Sigmoid colon (tissue), 4 donors: ENCODE data around the gene SERTM1.

Experiments used
- EP300 ChIP-seq, 4 donors: sonication (generic); formaldehyde crosslinking; IDR thresholded peaks; one replicate each; pipeline ENCODE4 v1.6.1; 2017; ENCODE audit warnings: antibody characterized with exemption in 4 of 4
- POLR2A ChIP-seq, 2 donors: fragments of 450-650 bp; IDR thresholded peaks; one replicate each; pipeline ENCODE4 v1.6.1; 2016; ENCODE audit warnings: antibody characterized with exemption in 2 of 2, mild to moderate bottlenecking in 2 of 2, moderate library complexity in 2 of 2
- TF ChIP-seq, protein P1 (sequence below), 4 experiments: fragments of 450-650 bp in 3 of 4; fragments of 200-600 bp in 1 of 4; IDR thresholded peaks; one replicate each; pipeline ENCODE4 v1.5.1; 2016 to 2019; ENCODE audit warnings: antibody characterized with exemption in 4 of 4, mild to moderate bottlenecking in 3 of 4, moderate library complexity in 2 of 4

DNA sequence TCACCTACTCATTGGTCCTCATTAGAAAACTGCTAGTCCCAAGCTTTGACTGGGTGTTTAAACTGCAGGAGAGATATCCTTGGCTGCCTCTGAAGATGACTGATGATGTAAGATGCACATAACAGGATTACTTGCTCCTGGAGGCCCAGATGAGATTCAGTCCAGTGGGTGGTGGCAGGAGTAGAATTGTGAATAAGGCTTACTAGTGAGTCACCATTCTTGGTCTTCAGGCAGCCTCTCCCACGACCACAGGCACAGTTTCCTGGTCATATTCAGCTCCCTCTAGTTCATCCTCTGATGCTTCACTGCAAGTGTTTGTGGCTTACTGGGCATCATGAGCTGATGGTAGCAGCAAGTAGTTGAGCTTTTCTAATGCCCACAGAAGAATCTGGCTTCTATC, 12.1 kb downstream of the SERTM1 start:
- TF ChIP-seq POLR2A (IDR thresholded peaks at IDR 0.05) (no peak), EP300 (IDR thresholded peaks at IDR 0.05) (no peak)
- TF ChIP-seq, protein P1, sequence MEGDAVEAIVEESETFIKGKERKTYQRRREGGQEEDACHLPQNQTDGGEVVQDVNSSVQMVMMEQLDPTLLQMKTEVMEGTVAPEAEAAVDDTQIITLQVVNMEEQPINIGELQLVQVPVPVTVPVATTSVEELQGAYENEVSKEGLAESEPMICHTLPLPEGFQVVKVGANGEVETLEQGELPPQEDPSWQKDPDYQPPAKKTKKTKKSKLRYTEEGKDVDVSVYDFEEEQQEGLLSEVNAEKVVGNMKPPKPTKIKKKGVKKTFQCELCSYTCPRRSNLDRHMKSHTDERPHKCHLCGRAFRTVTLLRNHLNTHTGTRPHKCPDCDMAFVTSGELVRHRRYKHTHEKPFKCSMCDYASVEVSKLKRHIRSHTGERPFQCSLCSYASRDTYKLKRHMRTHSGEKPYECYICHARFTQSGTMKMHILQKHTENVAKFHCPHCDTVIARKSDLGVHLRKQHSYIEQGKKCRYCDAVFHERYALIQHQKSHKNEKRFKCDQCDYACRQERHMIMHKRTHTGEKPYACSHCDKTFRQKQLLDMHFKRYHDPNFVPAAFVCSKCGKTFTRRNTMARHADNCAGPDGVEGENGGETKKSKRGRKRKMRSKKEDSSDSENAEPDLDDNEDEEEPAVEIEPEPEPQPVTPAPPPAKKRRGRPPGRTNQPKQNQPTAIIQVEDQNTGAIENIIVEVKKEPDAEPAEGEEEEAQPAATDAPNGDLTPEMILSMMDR (IDR thresholded peaks at IDR 0.05): no peak
